Measurements from ENCODE around the gene PPM1L. TPM values are rescaled to one million over a fixed set of nuclear protein-coding genes. Genes with fewer than 3 reads are reported as not detected.

The PPM1L gene
- total RNA-seq, 1 donor from 2014 or later = 30.1 TPM

- H3K36me3 Mint-ChIP-seq (ENCODE audit: insufficient read depth) = no peaks in the 10 kb centered on the region
- no peak for TF ChIP-seq CTCF (IDR thresholded peaks at IDR 0.05; ENCODE audit: unreplicated experiment)
- H3K4me1 Mint-ChIP-seq (ENCODE audit: low read depth) = no peaks in the 10 kb centered on the region
- no peak overlapping the region for H3K4me3 Mint-ChIP-seq (ENCODE audit: low read depth)
- H3K27ac Mint-ChIP-seq = no peak overlapping the region
- H3K9me3 Mint-ChIP-seq (ENCODE audit: low read depth) = no peaks in the 10 kb centered on the region
- no peaks in the 10 kb centered on the region for H3K27me3 Mint-ChIP-seq
- DNase-seq (ENCODE audit: low spot score, unreplicated experiment) = no peak
These were observed 150.6 kb downstream of the PPM1L start for GRCh38 chr3:160906646-160907045.

DNA sequence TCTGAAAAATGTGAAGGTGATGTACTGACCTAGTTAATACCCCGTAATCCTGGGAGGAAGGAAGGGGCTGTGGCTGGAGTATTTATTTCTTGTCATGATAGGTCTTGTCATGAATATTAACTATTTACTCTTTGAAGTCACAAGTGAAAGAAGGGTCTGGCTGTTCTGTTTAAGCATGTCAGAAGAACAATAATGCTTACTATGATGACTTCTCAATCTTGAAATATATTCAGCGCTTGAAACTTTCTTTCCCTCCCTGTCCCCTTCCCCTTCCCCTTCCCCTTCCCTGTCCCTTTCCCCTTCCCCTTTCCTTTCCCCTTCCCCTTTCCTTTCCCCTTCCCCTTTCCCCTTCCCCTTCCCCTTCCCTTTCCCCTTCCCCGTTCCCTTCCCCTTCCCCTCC, 153.9 kb downstream of the PPM1L start:
- DNase-seq (ENCODE audit: low spot score, unreplicated experiment) = no peak
- Mint-ChIP-seq H3K36me3 (ENCODE audit: insufficient read depth) (peaks cover 3% of the 10 kb centered on the region), H3K27me3 (no peaks in the 10 kb centered on the region), H3K27ac (no peak overlapping the region), H3K4me1 (ENCODE audit: low read depth) (no peaks in the 10 kb centered on the region), H3K4me3 (ENCODE audit: low read depth) (no peak overlapping the region), H3K9me3 (ENCODE audit: low read depth) (peaks cover 8% of the 10 kb centered on the region)
- no peak for TF ChIP-seq CTCF (IDR thresholded peaks at IDR 0.05; ENCODE audit: unreplicated experiment)

- H3K9me3 Mint-ChIP-seq (ENCODE audit: low read depth) = peaks cover 11% of the 10 kb centered on the region
- peaks cover 5% of the 10 kb centered on the region for H3K36me3 Mint-ChIP-seq (ENCODE audit: insufficient read depth)
- H3K27ac Mint-ChIP-seq = no peak overlapping the region
- H3K27me3 Mint-ChIP-seq = no peaks in the 10 kb centered on the region
- no peak overlapping the region for H3K4me3 Mint-ChIP-seq (ENCODE audit: low read depth)
- H3K4me1 Mint-ChIP-seq (ENCODE audit: low read depth) = no peaks in the 10 kb centered on the region
- no peak for TF ChIP-seq CTCF (IDR thresholded peaks at IDR 0.05; ENCODE audit: unreplicated experiment)
- DNase-seq (ENCODE audit: low spot score, unreplicated experiment) = no peak
These were observed 155.4 kb downstream of the PPM1L start for GRCh38 chr3:160911411-160911810.

GRCh38 chr3:160916472-160916871, 160.4 kb downstream of the PPM1L start:
- no peak overlapping the region for H3K4me3 Mint-ChIP-seq (ENCODE audit: low read depth)
- H3K9me3 Mint-ChIP-seq (ENCODE audit: low read depth) = peaks cover 11% of the 10 kb centered on the region
- no peaks in the 10 kb centered on the region for H3K27me3 Mint-ChIP-seq
- H3K4me1 Mint-ChIP-seq (ENCODE audit: low read depth) = no peaks in the 10 kb centered on the region
- DNase-seq (ENCODE audit: low spot score, unreplicated experiment) = no peak
- peaks cover 5% of the 10 kb centered on the region for H3K36me3 Mint-ChIP-seq (ENCODE audit: insufficient read depth)
- no peak overlapping the region for H3K27ac Mint-ChIP-seq
- no peak for TF ChIP-seq CTCF (IDR thresholded peaks at IDR 0.05; ENCODE audit: unreplicated experiment)

- Mint-ChIP-seq H3K27ac (no peak overlapping the region), H3K4me3 (ENCODE audit: low read depth) (no peak overlapping the region), H3K27me3 (no peaks in the 10 kb centered on the region), H3K4me1 (ENCODE audit: low read depth) (no peaks in the 10 kb centered on the region), H3K9me3 (ENCODE audit: low read depth) (peaks cover 3% of the 10 kb centered on the region), H3K36me3 (ENCODE audit: insufficient read depth) (peaks cover 1% of the 10 kb centered on the region)
- TF ChIP-seq CTCF (IDR thresholded peaks at IDR 0.05; ENCODE audit: unreplicated experiment) = no peak
- DNase-seq (ENCODE audit: low spot score, unreplicated experiment) = no peak
These were observed 163.9 kb downstream of the PPM1L start for GRCh38 chr3:160919942-160920341.
